SK-N-SH treated with all-trans-retinoic acid at 6 μM for 48 hours (cell line): Measurements from ENCODE around the gene DXO.

Experiments
- ATAC-seq: fragments of 200-7000 bp; cut with Tn5 transposase; 3 replicates; pipeline ENCODE4 v1.9.1; 2020; ENCODE audit warnings: mild to moderate bottlenecking, moderate library complexity
- ARNTL ChIP-seq: fragments of 450-650 bp; formaldehyde crosslinking; IDR thresholded peaks from 2 replicates; pipeline ENCODE4 v1.5.0; 2020; ENCODE audit warnings: low read depth, mild to moderate bottlenecking, moderate library complexity, borderline replicate concordance
- BACH2 ChIP-seq: fragments of 250-450 bp; sonication (Bioruptor Pico); IDR thresholded peaks from 2 replicates; pipeline ENCODE4 v1.9.0; 2021; ENCODE audit warnings: mild to moderate bottlenecking, borderline replicate concordance
- ESRRG ChIP-seq: fragments of 250-450 bp; sonication (Bioruptor Pico); IDR thresholded peaks from 2 replicates; pipeline ENCODE4 v1.6.1; 2021; ENCODE audit warnings: mild to moderate bottlenecking
- GLIS3 ChIP-seq: fragments of 250-450 bp; sonication (Bioruptor Pico); IDR thresholded peaks from 2 replicates; pipeline ENCODE4 v1.5.0; 2020; ENCODE audit warnings: mild to moderate bottlenecking, moderate library complexity
- ISL1 ChIP-seq: fragments of 250-450 bp; sonication (Bioruptor Pico); IDR thresholded peaks from 2 replicates; pipeline ENCODE4 v2.1.2; 2022; ENCODE audit warnings: mild to moderate bottlenecking, moderate library complexity
- OSR1 ChIP-seq: fragments of 250-450 bp; sonication (Bioruptor Pico); IDR thresholded peaks from 2 replicates; pipeline ENCODE4 v1.8.0; 2022; ENCODE audit warnings: moderate library complexity, mild to moderate bottlenecking, inconsistent platforms
- PPARA ChIP-seq: fragments of 250-450 bp; sonication (Bioruptor Pico); IDR thresholded peaks from 2 replicates; pipeline ENCODE4 v1.5.0; 2020; ENCODE audit warnings: mild to moderate bottlenecking, borderline replicate concordance
- RARB ChIP-seq: fragments of 250-450 bp; sonication (Bioruptor Pico); IDR thresholded peaks from 2 replicates; pipeline ENCODE4 v1.8.0; 2021; ENCODE audit warnings: mild to moderate bottlenecking, moderate library complexity
- SNAI2 ChIP-seq: fragments of 250-450 bp; sonication (Bioruptor Pico); IDR thresholded peaks from 2 replicates; pipeline ENCODE4 v1.5.0; 2020; ENCODE audit warnings: mild to moderate bottlenecking, moderate library complexity
- TCF4 ChIP-seq: fragments of 250-450 bp; sonication (Bioruptor Pico); IDR thresholded peaks from 2 replicates; pipeline ENCODE4 v1.8.0; 2021; ENCODE audit warnings: mild to moderate bottlenecking, moderate library complexity, borderline replicate concordance
- TOX ChIP-seq: fragments of 250-450 bp; sonication (Bioruptor Pico); IDR thresholded peaks from 2 replicates; pipeline ENCODE4 v1.8.0; 2021; ENCODE audit warnings: mild to moderate bottlenecking, moderate library complexity, borderline replicate concordance
- ZC3H10 ChIP-seq: fragments of 250-450 bp; sonication (Bioruptor Pico); IDR thresholded peaks from 2 replicates; pipeline ENCODE4 v1.5.1; 2021; ENCODE audit warnings: mild to moderate bottlenecking, moderate library complexity
- ZFP3 ChIP-seq: fragments of 250-450 bp; sonication (Bioruptor Pico); IDR thresholded peaks from 2 replicates; pipeline ENCODE4 v1.5.0; 2020; ENCODE audit warnings: mild to moderate bottlenecking, moderate library complexity
- ZFP30 ChIP-seq: fragments of 450-650 bp; formaldehyde crosslinking; IDR thresholded peaks from 2 replicates; pipeline ENCODE4 v1.5.0; 2022; ENCODE audit warnings: mild to moderate bottlenecking, moderate library complexity
- ZNF565 ChIP-seq: fragments of 450-650 bp; formaldehyde crosslinking; conservative IDR thresholded peaks from 2 replicates; pipeline ENCODE4 v1.5.0; 2020; ENCODE audit warnings: low read depth, mild to moderate bottlenecking, moderate library complexity
- ZNF70 ChIP-seq: fragments of 450-650 bp; formaldehyde crosslinking; IDR thresholded peaks from 2 replicates; pipeline ENCODE4 v1.5.0; 2020; ENCODE audit warnings: mild to moderate bottlenecking, moderate library complexity
- ZNF8 ChIP-seq: fragments of 450-650 bp; formaldehyde crosslinking; IDR thresholded peaks from 2 replicates; pipeline ENCODE4 v1.5.0; 2020; ENCODE audit warnings: mild to moderate bottlenecking, moderate library complexity
- TF ChIP-seq, protein P1 (sequence below): fragments of 250-450 bp; sonication (Bioruptor Pico); IDR thresholded peaks from 2 replicates; pipeline ENCODE4 v1.5.1; 2021; ENCODE audit warnings: mild to moderate bottlenecking, moderate library complexity
- TF ChIP-seq, protein P2 (sequence below): fragments of 250-450 bp; sonication (Bioruptor Pico); IDR thresholded peaks from 2 replicates; pipeline ENCODE4 v1.8.0; 2020; ENCODE audit warnings: mild to moderate bottlenecking, moderate library complexity, borderline replicate concordance
- TF ChIP-seq, protein P3 (sequence below): fragments of 250-450 bp; sonication (Bioruptor Pico); IDR thresholded peaks from 2 replicates; pipeline ENCODE4 v1.5.0; 2020; ENCODE audit warnings: mild to moderate bottlenecking, moderate library complexity

The DXO gene

DNA sequence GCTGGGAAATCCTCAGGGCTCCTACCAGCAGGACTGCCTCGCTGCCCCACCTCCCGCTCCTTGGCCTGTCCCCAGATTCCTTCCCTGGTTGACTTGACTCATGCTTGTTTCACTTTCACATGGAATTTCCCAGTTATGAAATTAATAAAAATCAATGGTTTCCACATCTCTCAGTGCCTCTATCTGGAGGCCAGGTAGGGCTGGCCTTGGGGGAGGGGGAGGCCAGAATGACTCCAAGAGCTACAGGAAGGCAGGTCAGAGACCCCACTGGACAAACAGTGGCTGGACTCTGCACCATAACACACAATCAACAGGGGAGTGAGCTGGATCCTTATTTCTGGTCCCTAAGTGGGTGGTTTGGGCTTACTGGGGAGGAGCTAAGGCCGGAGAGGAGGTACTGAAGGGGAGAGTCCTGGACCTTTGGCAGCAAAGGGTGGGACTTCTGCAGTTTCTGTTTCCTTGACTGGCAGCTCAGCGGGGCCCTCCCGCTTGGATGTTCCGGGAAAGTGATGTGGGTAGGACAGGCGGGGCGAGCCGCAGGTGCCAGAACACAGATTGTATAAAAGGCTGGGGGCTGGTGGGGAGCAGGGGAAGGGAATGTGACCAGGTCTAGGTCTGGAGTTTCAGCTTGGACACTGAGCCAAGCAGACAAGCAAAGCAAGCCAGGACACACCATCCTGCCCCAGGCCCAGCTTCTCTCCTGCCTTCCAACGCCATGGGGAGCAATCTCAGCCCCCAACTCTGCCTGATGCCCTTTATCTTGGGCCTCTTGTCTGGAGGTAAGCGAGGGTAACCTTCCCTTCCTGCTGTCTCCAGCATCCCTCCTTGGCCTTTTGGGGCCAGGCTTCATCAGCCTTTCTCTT is 26.2 kb downstream of the DXO start, which contains the start of gene CFB:
Gene CFB, plus strand, starts transcription at position 589 of the 863 bp plus-strand sequence. Its CDS starts 127 bp downstream, at position 716.
- peak; percentile 92 for ATAC-seq
- no peak for TF ChIP-seq ZNF565 (CRISPR knock-in tag)
- TF ChIP-seq BACH2 = no peak
- TF ChIP-seq ZNF70 (CRISPR knock-in tag) = no peak
- no peak for TF ChIP-seq ISL1 (CRISPR knock-in tag)
- TF ChIP-seq, all 23 proteins: peak for 0

DNA sequence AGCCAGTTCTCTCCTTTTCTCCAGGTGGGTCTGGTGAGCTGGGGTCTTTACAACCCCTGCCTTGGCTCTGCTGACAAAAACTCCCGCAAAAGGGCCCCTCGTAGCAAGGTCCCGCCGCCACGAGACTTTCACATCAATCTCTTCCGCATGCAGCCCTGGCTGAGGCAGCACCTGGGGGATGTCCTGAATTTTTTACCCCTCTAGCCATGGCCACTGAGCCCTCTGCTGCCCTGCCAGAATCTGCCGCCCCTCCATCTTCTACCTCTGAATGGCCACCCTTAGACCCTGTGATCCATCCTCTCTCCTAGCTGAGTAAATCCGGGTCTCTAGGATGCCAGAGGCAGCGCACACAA is 26.8 kb downstream of the DXO start:
- no peak for ATAC-seq
- TF ChIP-seq ZC3H10 (CRISPR knock-in tag) = no peak
- no peak for TF ChIP-seq ISL1 (CRISPR knock-in tag)
- TF ChIP-seq ARNTL = no peak
- TF ChIP-seq, protein P1, sequence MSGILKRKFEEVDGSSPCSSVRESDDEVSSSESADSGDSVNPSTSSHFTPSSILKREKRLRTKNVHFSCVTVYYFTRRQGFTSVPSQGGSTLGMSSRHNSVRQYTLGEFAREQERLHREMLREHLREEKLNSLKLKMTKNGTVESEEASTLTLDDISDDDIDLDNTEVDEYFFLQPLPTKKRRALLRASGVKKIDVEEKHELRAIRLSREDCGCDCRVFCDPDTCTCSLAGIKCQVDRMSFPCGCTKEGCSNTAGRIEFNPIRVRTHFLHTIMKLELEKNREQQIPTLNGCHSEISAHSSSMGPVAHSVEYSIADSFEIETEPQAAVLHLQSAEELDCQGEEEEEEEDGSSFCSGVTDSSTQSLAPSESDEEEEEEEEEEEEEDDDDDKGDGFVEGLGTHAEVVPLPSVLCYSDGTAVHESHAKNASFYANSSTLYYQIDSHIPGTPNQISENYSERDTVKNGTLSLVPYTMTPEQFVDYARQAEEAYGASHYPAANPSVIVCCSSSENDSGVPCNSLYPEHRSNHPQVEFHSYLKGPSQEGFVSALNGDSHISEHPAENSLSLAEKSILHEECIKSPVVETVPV (CRISPR knock-in tag) = no peak
- TF ChIP-seq GLIS3 (CRISPR knock-in tag) = no peak
- no peak for TF ChIP-seq ZNF8
- TF ChIP-seq TOX (CRISPR knock-in tag) = no peak
- no peak for TF ChIP-seq ZNF565 (CRISPR knock-in tag)
- no peak for TF ChIP-seq BACH2

DNA sequence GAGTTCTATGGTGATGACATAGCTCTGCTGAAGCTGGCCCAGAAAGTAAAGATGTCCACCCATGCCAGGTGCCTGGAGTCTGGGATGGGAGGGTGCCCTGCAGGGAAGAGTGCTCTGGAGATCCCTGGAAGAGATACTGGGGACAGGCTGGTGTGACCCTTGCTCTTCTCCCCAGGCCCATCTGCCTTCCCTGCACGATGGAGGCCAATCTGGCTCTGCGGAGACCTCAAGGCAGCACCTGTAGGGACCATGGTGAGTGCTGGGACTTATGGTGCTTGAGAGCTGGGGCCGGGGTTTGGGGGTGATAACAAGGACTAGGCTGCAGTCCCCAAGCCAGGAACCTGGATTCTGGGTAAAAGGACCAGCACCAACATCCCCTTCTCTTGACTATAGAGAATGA is 28.2 kb downstream of the DXO start:
- no peak for ATAC-seq

DNA sequence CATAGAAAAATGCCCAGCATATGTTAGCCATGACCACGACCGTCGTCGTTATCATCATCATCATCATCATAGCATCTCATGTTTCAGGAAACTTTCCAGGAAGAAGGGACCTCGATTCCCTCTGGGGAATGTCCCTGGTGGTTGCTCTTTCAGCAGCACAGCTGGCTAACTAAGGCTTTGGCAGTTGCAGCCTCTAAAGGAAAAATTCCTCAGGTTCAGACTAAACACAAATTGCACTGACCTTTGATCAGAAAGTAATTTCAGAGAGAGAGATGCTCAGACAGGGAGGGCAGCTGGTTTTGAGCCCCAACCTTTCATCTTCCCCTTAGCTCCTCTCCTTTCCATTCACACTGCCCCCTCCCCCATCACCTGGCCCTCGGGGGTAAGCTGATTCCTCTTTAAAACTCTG is 31.7 kb downstream of the DXO start:
- no peak for TF ChIP-seq OSR1 (CRISPR knock-in tag)
- no peak for TF ChIP-seq ESRRG
- no peak for TF ChIP-seq TCF4
- TF ChIP-seq, protein P1 (CRISPR knock-in tag) = no peak
- no peak for TF ChIP-seq TOX (CRISPR knock-in tag)
- TF ChIP-seq ZFP30 (CRISPR knock-in tag) = no peak
- TF ChIP-seq SNAI2 (CRISPR knock-in tag) = no peak
- TF ChIP-seq PPARA = no peak
- no peak for TF ChIP-seq GLIS3 (CRISPR knock-in tag)
- TF ChIP-seq, all 23 proteins: peak for 0

More for the DNA sequence above, 28.2 kb downstream of the DXO start:
- TF ChIP-seq ZFP3 (CRISPR knock-in tag) = no peak
- TF ChIP-seq TOX (CRISPR knock-in tag) = no peak
- TF ChIP-seq ZC3H10 (CRISPR knock-in tag) = no peak
- no peak for TF ChIP-seq ZNF70 (CRISPR knock-in tag)
- TF ChIP-seq RARB (CRISPR knock-in tag) = no peak
- TF ChIP-seq, protein P1 (CRISPR knock-in tag) = no peak
- no peak for TF ChIP-seq PPARA
- TF ChIP-seq, protein P2, sequence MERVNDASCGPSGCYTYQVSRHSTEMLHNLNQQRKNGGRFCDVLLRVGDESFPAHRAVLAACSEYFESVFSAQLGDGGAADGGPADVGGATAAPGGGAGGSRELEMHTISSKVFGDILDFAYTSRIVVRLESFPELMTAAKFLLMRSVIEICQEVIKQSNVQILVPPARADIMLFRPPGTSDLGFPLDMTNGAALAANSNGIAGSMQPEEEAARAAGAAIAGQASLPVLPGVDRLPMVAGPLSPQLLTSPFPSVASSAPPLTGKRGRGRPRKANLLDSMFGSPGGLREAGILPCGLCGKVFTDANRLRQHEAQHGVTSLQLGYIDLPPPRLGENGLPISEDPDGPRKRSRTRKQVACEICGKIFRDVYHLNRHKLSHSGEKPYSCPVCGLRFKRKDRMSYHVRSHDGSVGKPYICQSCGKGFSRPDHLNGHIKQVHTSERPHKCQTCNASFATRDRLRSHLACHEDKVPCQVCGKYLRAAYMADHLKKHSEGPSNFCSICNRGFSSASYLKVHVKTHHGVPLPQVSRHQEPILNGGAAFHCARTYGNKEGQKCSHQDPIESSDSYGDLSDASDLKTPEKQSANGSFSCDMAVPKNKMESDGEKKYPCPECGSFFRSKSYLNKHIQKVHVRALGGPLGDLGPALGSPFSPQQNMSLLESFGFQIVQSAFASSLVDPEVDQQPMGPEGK (CRISPR knock-in tag) = no peak
- no peak for TF ChIP-seq ZFP30 (CRISPR knock-in tag)
- TF ChIP-seq SNAI2 (CRISPR knock-in tag) = no peak
- TF ChIP-seq, protein P3, sequence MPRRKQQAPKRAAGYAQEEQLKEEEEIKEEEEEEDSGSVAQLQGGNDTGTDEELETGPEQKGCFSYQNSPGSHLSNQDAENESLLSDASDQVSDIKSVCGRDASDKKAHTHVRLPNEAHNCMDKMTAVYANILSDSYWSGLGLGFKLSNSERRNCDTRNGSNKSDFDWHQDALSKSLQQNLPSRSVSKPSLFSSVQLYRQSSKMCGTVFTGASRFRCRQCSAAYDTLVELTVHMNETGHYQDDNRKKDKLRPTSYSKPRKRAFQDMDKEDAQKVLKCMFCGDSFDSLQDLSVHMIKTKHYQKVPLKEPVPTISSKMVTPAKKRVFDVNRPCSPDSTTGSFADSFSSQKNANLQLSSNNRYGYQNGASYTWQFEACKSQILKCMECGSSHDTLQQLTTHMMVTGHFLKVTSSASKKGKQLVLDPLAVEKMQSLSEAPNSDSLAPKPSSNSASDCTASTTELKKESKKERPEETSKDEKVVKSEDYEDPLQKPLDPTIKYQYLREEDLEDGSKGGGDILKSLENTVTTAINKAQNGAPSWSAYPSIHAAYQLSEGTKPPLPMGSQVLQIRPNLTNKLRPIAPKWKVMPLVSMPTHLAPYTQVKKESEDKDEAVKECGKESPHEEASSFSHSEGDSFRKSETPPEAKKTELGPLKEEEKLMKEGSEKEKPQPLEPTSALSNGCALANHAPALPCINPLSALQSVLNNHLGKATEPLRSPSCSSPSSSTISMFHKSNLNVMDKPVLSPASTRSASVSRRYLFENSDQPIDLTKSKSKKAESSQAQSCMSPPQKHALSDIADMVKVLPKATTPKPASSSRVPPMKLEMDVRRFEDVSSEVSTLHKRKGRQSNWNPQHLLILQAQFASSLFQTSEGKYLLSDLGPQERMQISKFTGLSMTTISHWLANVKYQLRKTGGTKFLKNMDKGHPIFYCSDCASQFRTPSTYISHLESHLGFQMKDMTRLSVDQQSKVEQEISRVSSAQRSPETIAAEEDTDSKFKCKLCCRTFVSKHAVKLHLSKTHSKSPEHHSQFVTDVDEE = no peak
- TF ChIP-seq ZNF8 = no peak
- TF ChIP-seq ISL1 (CRISPR knock-in tag) = no peak

More for the DNA sequence above, 31.7 kb downstream of the DXO start:
- peak; percentile 26; the same call in 2 of the 3 replicates for ATAC-seq
